Lower lobe of right lung (tissue), 2 donors: Measurements from ENCODE around the gene PER3. TPM values are rescaled to one million over a fixed set of nuclear protein-coding genes. Genes with fewer than 3 reads are reported as not detected.

Source experiments
- ATAC-seq, 2 donors: fragments of 200-7000 bp; cut with Tn5 transposase; one replicate each; pipeline ENCODE4 v1.9.1; 2020 to 2022; ENCODE audit warnings: mild to moderate bottlenecking in 2 of 2, moderate library complexity in 2 of 2
- DNase-seq: peaks from one replicate; pipeline ENCODE4 v3.0.0-alpha.2; 2020
- H3K27ac ChIP-seq: fragments of 200-600 bp; one replicate; pipeline ENCODE4 v1.8.0; 2022
- H3K27me3 ChIP-seq: fragments of 200-600 bp; one replicate; pipeline ENCODE4 v1.8.0; 2022; ENCODE audit warnings: low read depth
- H3K36me3 ChIP-seq: fragments of 200-600 bp; one replicate; pipeline ENCODE4 v1.8.0; 2022; ENCODE audit warnings: mild to moderate bottlenecking
- H3K4me1 ChIP-seq: fragments of 200-600 bp; one replicate; pipeline ENCODE4 v1.8.0; 2022
- H3K4me3 ChIP-seq: fragments of 200-600 bp; one replicate; pipeline ENCODE4 v1.8.0; 2022; ENCODE audit warnings: mild to moderate bottlenecking
- H3K9me3 ChIP-seq: fragments of 200-600 bp; one replicate; pipeline ENCODE4 v1.8.0; 2022
- intact Hi-C: fragments of 100-400 bp; cut with DNase I; formaldehyde crosslinking; loops from one replicate; pipeline ENCODE4 v1.11.0; 2022
- total RNA-seq: library from RNA; stranded (reverse); fragmentation: NEBNext Ultra II Directional; extraction: Animal tissue kit (Norgen Biotek cat#: 25700); gene quantifications from one replicate; pipeline ENCODE4 v1.2.1, GENCODE V29; 2021
- TF ChIP-seq, protein P1 (sequence below): fragments of 200-600 bp; IDR thresholded peaks from one replicate; pipeline ENCODE4 v1.8.0; 2022; ENCODE audit warnings: antibody characterized with exemption, mild to moderate bottlenecking
- donor health status: DM: no; HTN: yes; CAD: no; lungs with severe emphysema.

PER3 gene
- total RNA-seq, 1 donor from 2014 or later = 35.6 TPM

DNA sequence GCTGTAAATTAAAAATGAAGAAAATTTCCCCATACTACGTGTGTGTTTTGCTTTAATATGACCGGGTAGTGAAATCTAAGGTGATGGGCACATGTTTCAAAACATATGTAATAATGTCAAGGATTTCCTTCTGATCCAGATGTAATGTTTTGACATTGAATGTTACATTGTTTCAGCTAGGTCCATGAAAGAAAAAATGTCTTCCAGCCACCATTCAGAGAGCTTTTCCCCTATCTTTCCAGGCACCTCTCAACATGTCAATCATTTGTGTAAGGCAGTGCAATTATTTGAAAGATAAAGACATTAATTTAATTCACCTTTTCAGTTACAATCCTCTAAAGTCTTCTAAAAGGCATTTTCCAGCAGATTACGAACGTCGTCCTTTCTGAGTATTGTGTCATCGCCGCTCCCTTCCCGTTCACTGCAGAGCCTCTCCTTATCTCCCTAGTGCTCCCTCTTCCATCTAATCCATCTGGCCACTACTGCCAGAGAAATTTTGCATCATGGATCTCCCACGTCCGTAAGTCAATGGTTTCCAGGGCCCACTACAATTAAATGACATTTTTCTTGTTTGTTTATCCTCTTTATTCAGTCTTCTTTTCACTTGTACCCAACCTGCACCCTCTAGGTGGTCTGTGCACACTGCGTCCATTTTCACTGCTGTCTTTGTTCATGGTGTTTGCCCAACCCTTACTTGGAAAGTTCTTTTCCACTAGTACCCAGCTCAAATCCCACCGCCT, 14.2 kb upstream of the PER3 start:
- Histone ChIP-seq H3K36me3 (peaks cover 19% of the 10 kb centered on the region), H3K27ac (peak overlapping the region; percentile 97), H3K27me3 (no peaks in the 10 kb centered on the region), H3K4me1 (peaks cover 28% of the 10 kb centered on the region), H3K4me3 (no peak overlapping the region), H3K9me3 (no peaks in the 10 kb centered on the region)
- no peak for DNase-seq
- no peak for ATAC-seq
- intact Hi-C loops = no loop called here
- TF ChIP-seq, protein P1, sequence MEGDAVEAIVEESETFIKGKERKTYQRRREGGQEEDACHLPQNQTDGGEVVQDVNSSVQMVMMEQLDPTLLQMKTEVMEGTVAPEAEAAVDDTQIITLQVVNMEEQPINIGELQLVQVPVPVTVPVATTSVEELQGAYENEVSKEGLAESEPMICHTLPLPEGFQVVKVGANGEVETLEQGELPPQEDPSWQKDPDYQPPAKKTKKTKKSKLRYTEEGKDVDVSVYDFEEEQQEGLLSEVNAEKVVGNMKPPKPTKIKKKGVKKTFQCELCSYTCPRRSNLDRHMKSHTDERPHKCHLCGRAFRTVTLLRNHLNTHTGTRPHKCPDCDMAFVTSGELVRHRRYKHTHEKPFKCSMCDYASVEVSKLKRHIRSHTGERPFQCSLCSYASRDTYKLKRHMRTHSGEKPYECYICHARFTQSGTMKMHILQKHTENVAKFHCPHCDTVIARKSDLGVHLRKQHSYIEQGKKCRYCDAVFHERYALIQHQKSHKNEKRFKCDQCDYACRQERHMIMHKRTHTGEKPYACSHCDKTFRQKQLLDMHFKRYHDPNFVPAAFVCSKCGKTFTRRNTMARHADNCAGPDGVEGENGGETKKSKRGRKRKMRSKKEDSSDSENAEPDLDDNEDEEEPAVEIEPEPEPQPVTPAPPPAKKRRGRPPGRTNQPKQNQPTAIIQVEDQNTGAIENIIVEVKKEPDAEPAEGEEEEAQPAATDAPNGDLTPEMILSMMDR = no peak

DNA sequence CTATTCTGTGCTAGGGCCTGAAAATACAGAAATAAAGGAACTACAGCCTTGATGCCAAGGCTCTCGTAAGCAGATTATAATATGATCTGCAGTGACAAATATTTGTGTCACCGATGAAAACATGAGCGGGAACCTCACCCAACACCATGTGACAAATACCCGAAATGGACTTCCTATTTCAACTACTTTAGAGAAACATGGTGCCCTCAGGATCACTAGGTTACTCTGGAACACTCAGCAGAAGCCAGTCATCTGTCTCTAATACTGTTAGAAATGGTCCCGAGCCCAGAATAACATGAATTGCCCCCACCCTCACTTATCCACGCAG, 13.5 kb upstream of the PER3 start:
- TF ChIP-seq, protein P1 = no peak
- DNase-seq = no peak
- intact Hi-C loops = no loop called here

DNA sequence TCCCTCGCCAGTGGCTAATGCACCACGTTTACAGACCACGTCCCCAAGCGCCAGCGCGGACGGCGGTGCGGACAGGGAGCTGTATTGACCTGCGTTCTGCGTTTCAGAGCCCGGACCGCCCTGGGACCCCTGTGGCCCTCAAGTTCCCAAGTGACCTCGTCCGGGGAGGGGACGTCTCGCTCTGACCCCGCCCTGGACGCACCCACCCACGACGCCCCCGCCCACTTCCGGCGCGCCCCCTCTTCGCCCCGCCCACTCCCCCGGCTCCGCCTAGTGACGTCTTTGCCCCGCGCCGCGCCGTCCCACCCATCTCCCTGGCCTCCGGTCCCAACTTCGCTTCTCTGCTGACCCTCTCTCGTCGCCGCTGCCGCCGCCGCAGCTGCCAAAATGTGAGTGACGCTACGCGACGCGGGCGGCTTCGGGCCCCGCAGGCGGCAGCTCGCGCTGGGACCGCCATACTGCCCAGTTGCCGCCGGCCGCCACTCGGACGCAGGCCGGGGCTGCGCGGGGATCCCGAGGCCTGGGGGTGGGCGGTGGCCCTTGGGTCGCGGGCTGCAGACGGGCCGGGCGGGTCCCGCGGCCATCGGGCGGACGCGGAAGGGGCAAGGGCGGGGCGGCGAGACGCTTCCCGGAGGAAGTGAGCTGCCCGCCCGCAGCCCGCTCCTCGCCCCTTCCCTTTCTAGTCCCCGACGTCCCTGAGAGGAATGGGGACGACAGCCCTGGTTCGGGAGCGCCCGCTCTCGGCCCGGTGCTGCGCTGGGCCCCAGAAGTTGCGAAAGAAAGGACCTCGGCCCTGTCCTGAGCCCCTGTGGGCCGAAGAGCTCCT, 12.9 kb upstream of the PER3 start, which contains the start of gene VAMP3:
VAMP3 (plus strand) TSS at position 300 of the 826 bp plus-strand sequence; CDS start at position 388, 88 bp downstream.
- Histone ChIP-seq H3K4me1 (peaks cover 28% of the 10 kb centered on the region), H3K27me3 (no peaks in the 10 kb centered on the region), H3K27ac (peak within 1 kb of the TSS; percentile 97), H3K4me3 (peak within 1 kb of the TSS; percentile 90), H3K9me3 (no peaks in the 10 kb centered on the region), H3K36me3 (peaks cover 33% of the 10 kb centered on the region)
- TF ChIP-seq, protein P1 = no peak
- ATAC-seq (peak; percentile 98 to 99), DNase-seq (peak; percentile 91)
- intact Hi-C loops = no loop called here

More for the DNA sequence above, 13.5 kb upstream of the PER3 start:
- peak; percentile 59 to 61 for ATAC-seq
- Histone ChIP-seq H3K27me3 (no peaks in the 10 kb centered on the region), H3K9me3 (no peaks in the 10 kb centered on the region), H3K4me1 (peaks cover 28% of the 10 kb centered on the region), H3K36me3 (peaks cover 27% of the 10 kb centered on the region), H3K4me3 (peak overlapping the region; percentile 90), H3K27ac (peak overlapping the region; percentile 97)

DNA sequence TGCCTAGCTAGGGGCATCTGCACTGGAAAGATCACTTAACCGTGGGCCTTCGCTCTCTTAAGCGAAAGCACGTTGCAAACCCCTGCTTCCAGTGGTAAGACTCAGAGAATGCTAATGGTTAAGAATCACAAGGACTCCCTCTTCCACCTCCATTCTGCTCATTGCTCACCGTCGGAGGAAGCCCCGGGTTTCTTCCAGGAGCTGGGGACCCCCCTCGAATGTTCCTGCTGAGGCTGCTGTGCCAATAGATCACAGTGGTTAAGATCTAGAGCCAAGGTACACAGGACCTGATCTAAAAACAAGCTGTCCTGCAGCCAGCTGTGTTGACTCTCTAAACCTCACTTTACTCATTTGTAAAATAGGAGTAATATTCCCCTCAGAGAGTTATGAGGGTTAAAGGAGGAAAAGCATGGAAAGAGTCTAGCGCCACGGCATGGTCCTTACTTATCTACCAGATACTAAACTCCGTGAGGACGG, 12.2 kb upstream of the PER3 start:
- peak overlapping the region; percentile 90 for H3K4me3 ChIP-seq
- intact Hi-C loops = no loop called here
- H3K27ac ChIP-seq = peak overlapping the region; percentile 97
- no peak for DNase-seq
- H3K4me1 ChIP-seq = peaks cover 28% of the 10 kb centered on the region
- ATAC-seq = no peak
- H3K9me3 ChIP-seq = no peaks in the 10 kb centered on the region
- peaks cover 40% of the 10 kb centered on the region for H3K36me3 ChIP-seq
- H3K27me3 ChIP-seq = no peaks in the 10 kb centered on the region
- TF ChIP-seq, protein P1 = no peak

DNA sequence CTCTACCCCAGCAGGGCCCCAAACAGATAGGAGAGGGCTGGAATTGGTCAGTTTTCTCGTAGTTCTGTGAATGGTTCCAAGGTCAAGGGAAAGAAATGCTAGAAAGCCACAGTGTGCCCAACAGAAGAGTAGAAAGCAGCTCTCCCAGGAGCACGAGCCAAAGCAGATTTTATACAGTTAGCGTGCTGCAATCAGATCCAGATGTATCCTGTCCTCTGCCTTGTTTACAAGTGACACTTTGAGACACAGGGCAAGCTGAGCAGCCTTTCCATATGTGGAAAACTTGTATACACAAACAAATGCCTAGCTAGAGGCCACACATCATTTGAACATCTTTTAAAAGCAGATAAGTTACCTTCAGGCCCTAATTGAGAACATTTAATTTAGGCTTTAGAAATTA, 6.5 kb upstream of the PER3 start:
- TF ChIP-seq, protein P1 = no peak
- no peak overlapping the region for H3K27ac ChIP-seq
- no peaks in the 10 kb centered on the region for H3K27me3 ChIP-seq
- intact Hi-C loops = no loop called here
- peaks cover 27% of the 10 kb centered on the region for H3K4me1 ChIP-seq
- no peak for ATAC-seq
- DNase-seq = no peak
- peaks cover 84% of the 10 kb centered on the region for H3K36me3 ChIP-seq
- no peak overlapping the region for H3K4me3 ChIP-seq
- H3K9me3 ChIP-seq = no peaks in the 10 kb centered on the region
